ENCODE measurements around the gene UVRAG. TPM values are rescaled to one million over a fixed set of nuclear protein-coding genes. Genes with fewer than 3 reads are reported as not detected.

UVRAG gene
- total RNA-seq, 1 donor from 2014 or later, result 45.2 TPM

DNA sequence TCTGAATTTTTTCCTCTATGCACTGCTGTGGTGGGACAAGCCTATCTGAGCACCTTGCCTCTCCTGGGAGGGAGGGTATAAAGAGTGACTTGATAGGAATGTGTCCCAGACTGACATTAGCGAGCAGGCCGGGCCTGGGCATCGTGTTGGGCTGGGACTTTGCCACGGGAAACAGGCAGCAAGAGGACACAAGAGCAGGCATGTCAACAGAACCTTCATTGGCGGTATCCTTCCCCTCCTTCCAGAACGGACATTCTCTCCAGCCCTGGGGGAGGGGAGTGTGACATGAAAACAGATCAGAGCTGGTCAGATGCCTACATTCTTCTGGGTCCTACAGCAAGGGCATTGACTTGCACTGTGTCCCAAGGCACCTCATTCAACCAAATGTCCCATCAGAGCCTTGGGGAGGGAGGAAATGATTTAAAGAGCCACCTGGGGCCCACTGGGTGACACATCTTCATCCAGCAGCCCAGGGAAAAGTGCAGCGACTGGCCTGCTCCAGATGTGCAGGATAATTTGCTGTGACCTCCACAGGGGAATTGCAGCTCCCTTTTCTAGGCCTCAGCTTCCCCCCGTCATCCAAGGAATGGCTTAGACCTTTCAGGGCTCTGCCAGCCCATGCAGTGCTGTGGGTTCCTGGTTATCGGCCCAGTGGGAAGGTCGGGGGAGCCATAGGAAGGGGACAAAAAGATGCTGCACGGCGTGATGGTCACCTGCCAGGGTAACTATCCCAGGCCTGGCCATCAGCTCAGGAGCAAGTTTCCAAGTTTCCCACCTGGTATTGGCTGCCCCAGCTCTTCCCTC, 21.8 kb upstream of the UVRAG start:
- Histone ChIP-seq H3K4me3 (no peak overlapping the region), H3K27ac (no peak overlapping the region), H3K9me3 (no peaks in the 10 kb centered on the region), H3K27me3 (no peaks in the 10 kb centered on the region), H3K36me3 (no peaks in the 10 kb centered on the region), H3K4me1 (no peaks in the 10 kb centered on the region)
- intact Hi-C loops (cut with DNase I), result no loop called here
- TF ChIP-seq, protein P1, sequence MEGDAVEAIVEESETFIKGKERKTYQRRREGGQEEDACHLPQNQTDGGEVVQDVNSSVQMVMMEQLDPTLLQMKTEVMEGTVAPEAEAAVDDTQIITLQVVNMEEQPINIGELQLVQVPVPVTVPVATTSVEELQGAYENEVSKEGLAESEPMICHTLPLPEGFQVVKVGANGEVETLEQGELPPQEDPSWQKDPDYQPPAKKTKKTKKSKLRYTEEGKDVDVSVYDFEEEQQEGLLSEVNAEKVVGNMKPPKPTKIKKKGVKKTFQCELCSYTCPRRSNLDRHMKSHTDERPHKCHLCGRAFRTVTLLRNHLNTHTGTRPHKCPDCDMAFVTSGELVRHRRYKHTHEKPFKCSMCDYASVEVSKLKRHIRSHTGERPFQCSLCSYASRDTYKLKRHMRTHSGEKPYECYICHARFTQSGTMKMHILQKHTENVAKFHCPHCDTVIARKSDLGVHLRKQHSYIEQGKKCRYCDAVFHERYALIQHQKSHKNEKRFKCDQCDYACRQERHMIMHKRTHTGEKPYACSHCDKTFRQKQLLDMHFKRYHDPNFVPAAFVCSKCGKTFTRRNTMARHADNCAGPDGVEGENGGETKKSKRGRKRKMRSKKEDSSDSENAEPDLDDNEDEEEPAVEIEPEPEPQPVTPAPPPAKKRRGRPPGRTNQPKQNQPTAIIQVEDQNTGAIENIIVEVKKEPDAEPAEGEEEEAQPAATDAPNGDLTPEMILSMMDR (IDR thresholded peaks at IDR 0.05), result no peak
- DNase-seq (ENCODE audit: low spot score in 2 of 2), result no peak

DNA sequence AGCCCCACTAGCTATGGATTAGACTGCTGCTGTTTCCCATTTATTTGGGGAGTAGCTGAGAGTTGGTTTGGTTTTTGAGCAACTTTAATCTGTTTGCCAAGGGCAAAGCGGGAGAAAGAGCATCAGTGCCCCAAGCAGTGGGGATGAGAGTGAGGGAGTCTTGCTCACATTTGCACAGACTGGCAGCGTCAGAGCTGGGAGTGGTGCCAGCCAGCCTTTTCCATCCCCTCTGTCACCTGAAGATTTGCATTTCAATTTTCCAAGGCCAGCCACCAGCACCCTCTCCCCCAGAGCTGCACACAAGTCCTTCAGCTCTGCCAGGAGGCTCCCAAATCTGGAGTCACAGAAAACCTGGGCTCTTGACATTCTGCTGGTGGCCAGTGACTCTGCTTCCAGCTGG, 21.0 kb upstream of the UVRAG start:
- no peaks in the 10 kb centered on the region for H3K27me3 ChIP-seq
- intact Hi-C loops (cut with DNase I), result no loop called here
- H3K4me3 ChIP-seq, result no peak overlapping the region
- no peaks in the 10 kb centered on the region for H3K4me1 ChIP-seq
- DNase-seq (ENCODE audit: low spot score in 2 of 2), result no peak
- H3K36me3 ChIP-seq, result no peaks in the 10 kb centered on the region
- no peak overlapping the region for H3K27ac ChIP-seq
- no peaks in the 10 kb centered on the region for H3K9me3 ChIP-seq
- TF ChIP-seq, protein P1 (IDR thresholded peaks at IDR 0.05), result no peak

DNA sequence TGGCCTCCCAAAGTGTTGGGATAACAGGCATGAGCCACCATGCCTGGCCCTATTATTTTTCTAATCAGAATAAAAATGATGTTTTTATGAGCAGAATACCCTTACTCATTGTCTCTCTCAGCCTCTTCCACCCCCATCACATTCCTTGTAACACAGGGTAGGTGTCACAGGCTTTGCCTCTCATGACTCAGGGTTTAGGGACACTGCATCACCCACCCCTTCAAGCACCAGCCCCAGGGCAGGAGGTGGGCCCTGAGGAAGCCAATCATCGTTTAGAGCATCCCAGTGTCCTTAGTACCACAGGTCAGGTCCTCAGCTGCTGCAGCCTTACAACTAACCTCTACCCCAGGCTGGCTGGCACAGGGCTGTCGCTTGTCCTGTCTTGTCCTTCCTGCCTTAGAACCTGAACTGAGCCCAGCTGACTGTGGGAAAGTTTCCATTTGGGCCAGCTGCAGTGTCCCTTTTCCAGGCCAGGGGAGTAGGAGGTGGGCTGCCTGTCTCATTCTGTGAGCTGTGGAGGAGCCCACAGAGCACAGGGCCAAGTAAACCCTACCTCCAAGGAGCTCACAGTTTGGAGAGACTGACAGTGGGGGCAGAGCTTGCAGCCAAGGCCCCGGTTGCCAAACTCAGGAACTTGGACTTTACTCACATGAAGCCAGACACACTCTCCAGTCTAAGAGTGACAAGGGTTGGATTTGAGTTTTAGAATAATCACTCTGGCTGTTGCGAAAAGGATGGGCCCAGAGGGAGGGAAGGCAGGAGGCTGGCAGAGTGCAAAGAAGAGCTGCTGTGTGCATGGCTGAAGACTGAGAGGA, 19.5 kb upstream of the UVRAG start:
- Histone ChIP-seq H3K4me3 (no peak overlapping the region), H3K9me3 (no peaks in the 10 kb centered on the region), H3K27ac (no peak overlapping the region), H3K36me3 (no peaks in the 10 kb centered on the region), H3K4me1 (no peaks in the 10 kb centered on the region), H3K27me3 (no peaks in the 10 kb centered on the region)
- DNase-seq (ENCODE audit: low spot score in 2 of 2), result no peak
- TF ChIP-seq, protein P1 (IDR thresholded peaks at IDR 0.05), result no peak
- intact Hi-C loops (cut with DNase I), result no loop called here

DNA sequence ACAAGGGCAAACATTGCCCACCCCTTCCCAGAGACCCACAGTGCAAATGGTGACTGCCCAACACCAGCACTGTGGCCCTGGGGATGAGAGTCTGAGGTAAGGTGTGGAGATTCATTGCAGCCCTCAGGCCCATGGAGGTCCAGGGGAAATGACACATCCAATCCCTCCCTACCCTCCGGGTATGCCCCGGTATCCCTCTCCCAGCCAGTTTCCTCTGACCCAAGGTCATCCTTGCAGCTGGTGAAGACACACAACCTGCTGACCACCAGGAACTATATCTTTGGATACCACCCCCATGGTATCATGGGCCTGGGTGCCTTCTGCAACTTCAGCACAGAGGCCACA, 18.9 kb upstream of the UVRAG start:
- intact Hi-C loops (cut with DNase I), result no loop called here
- no peaks in the 10 kb centered on the region for H3K9me3 ChIP-seq

DNA sequence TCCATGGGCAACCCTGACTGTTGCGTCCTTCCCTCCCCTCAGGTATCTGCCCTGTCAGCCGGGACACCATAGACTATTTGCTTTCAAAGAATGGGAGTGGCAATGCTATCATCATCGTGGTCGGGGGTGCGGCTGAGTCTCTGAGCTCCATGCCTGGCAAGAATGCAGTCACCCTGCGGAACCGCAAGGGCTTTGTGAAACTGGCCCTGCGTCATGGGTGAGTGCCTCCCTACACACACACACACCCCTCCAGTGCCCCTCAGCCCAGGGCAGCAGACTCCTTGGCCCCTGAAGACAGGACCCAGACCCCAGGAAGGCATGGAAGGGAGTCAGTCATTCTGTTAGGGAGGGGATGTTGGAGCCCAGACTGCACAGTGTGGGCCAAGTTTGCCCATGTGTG, 17.9 kb upstream of the UVRAG start:
- intact Hi-C loops (cut with DNase I), result no loop called here
- Histone ChIP-seq H3K27me3 (no peaks in the 10 kb centered on the region), H3K4me3 (no peak overlapping the region), H3K4me1 (no peaks in the 10 kb centered on the region), H3K27ac (no peak overlapping the region), H3K9me3 (no peaks in the 10 kb centered on the region), H3K36me3 (no peaks in the 10 kb centered on the region)
- TF ChIP-seq, protein P1 (IDR thresholded peaks at IDR 0.05), result no peak
- DNase-seq (ENCODE audit: low spot score in 2 of 2), result no peak

More for the DNA sequence above, 18.9 kb upstream of the UVRAG start:
- TF ChIP-seq, protein P1 (IDR thresholded peaks at IDR 0.05), result no peak
- Histone ChIP-seq H3K36me3 (no peaks in the 10 kb centered on the region), H3K27ac (no peak overlapping the region), H3K4me3 (no peak overlapping the region), H3K4me1 (no peaks in the 10 kb centered on the region), H3K27me3 (no peaks in the 10 kb centered on the region)
- DNase-seq (ENCODE audit: low spot score in 2 of 2), result no peak

Measured in ascending aorta (tissue), 2 donors.